Head of caudate nucleus (tissue), 42 donors: Measurements from ENCODE around the gene NUP210L.
"Not testable (repeated sequence)": the region's sequence is repeated elsewhere in the genome, so short reads cannot be mapped to it uniquely, and the experiment has no call there.

Experiments
- DNase-seq, 42 donors: peaks; one replicate each; pipeline versions ENCODE4 v3.0.0 to v3.0.0-alpha.2; 2020 to 2021; ENCODE audit warnings: mixed read lengths in 7 of 42
- intact Hi-C: fragments of 100-400 bp; cut with DNase I; formaldehyde crosslinking; loops from one replicate; pipeline ENCODE4 v1.15.0; 2022

Gene NUP210L

GRCh38 chr1:154014154-154014907, 140.5 kb downstream of the NUP210L start:
- intact Hi-C loops: no loop called here
- no peak for DNase-seq

DNA sequence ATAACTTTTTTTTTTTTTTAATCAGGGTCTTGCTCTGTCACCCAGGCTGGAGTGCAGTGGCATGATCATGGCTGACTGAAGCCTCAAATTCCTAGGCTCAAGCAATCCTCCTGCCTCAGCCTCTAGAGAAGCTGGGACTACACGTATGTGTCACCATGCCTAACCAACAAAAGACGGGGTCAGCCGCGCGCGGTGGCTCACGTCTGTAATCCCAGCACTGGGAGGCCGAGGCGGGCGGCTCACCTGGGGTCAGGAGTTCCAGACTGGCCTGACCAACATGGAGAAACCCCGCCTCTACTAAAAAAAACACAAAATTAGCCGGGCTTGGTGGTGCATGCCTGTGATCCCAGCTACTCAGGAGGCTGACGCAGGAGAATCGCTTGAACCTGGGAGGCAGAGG, 142.3 kb downstream of the NUP210L start:
- intact Hi-C loops: not testable (repeated sequence)
- DNase-seq: peak in 1 of 42 donors; percentile 18

GRCh38 chr1:154012129-154012528, 142.7 kb downstream of the NUP210L start:
- DNase-seq: no peak

GRCh38 chr1:154006136-154006535, 148.7 kb downstream of the NUP210L start:
- intact Hi-C loops: no loop called here

More at GRCh38 chr1:154012129-154012528, 142.7 kb downstream of the NUP210L start:
- intact Hi-C loops: no loop called here

DNA sequence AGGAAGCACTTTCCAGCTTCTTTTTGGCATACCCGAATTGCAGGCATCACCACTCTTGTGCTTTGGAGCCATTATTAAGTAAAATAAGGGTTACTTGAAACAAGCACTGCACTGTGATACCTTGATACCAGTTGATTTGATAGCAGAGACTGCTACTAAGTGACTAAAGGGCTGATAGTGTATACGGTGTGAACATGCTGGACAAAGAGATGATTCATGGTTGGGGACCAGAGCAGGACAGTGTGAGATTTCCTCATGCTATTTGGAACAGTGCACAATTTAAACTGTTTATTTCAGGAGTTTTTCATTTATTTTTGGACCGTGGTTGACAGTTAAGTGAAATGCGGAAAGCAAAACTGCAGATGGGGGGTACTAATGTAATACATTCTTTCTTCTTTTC, 154.5 kb downstream of the NUP210L start:
- intact Hi-C loops: no loop called here
- DNase-seq: no peak

More at GRCh38 chr1:154006136-154006535, 148.7 kb downstream of the NUP210L start:
- no peak for DNase-seq

- intact Hi-C loops, DNase-seq: not testable (repeated sequence)
Observed at GRCh38 chr1:153996882-153997281, 158.0 kb downstream of the NUP210L start.

GRCh38 chr1:153995640-153996039, 159.2 kb downstream of the NUP210L start:
- intact Hi-C loops: no loop called here

GRCh38 chr1:153995202-153995601, 159.7 kb downstream of the NUP210L start:
- no peak for DNase-seq
- intact Hi-C loops: no loop called here

More at GRCh38 chr1:153995640-153996039, 159.2 kb downstream of the NUP210L start:
- DNase-seq: no peak

- DNase-seq: peak in 7 of 42 donors; percentile 28 to 66 (median 47)
- intact Hi-C loops: no loop called here
Observed at GRCh38 chr1:153991806-153992205, 163.1 kb downstream of the NUP210L start.

DNA sequence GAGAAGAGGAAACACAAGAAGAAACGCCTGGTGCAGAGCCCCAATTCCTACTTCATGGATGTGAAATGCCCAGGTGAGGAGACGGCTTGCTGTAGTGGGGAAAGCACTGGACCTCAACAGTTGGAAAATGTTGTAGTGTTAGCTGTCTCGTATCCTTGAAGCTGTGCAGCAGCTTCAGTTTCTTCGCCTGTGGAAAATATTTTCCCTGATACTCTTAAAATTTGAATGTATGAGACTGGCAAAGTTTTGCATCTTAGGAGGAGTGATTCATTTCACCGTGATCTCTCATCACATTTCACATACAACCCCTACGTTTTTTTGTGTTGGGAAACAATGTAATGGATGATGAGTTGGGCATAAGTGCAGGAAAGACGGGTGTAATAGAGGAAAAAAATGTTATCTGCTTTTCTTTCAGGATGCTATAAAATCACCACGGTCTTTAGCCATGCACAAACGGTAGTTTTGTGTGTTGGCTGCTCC, 163.7 kb downstream of the NUP210L start:
- intact Hi-C loops: no loop called here
- DNase-seq: no peak

GRCh38 chr1:153990468-153991150, 164.3 kb downstream of the NUP210L start, which contains the start of gene RPS27:
RPS27 (plus strand) TSS chr1:153990762; CDS start chr1:153990797, 35 bp downstream.
- DNase-seq: peak; percentile 73 to 97 (median 90)
- intact Hi-C loops: no loop called here

DNA sequence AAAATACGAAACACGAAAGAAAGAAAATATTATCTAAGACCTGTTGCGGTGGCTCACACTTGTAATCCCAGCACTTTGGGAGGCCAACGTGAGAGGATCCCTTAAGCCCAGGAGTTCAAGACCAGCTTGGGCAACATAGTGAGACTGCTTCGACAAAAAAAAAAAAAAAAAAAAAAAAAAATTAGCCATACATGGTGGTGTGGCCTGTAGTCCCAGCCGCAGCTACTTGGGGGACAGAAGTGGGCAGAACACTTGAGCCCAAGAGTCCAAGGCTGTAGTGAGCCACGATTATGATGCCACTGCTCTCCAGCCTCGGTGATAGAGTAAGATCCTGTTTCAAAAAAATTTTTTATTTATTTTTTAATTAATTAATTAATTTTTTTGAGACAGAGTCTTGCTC, 167.3 kb downstream of the NUP210L start:
- intact Hi-C loops: loop anchor here (5.0 to 10.0 kb wide), 2 partner anchors 190 to 473 kb away; no protein-coding TSS in a partner anchor

GRCh38 chr1:153985941-153986761, 168.7 kb downstream of the NUP210L start, which contains the start of gene RAB13:
RAB13 (minus strand) TSS chr1:153986339; CDS start chr1:153986236, 103 bp downstream.
- intact Hi-C loops: loop anchor here (5.0 to 10.0 kb wide), 2 partner anchors 189 to 471 kb away; no protein-coding TSS in a partner anchor
- DNase-seq: peak in 40 of 42 donors; percentile 45 to 87 (median 69)

More for the DNA sequence above, 167.3 kb downstream of the NUP210L start:
- no peak for DNase-seq

DNA sequence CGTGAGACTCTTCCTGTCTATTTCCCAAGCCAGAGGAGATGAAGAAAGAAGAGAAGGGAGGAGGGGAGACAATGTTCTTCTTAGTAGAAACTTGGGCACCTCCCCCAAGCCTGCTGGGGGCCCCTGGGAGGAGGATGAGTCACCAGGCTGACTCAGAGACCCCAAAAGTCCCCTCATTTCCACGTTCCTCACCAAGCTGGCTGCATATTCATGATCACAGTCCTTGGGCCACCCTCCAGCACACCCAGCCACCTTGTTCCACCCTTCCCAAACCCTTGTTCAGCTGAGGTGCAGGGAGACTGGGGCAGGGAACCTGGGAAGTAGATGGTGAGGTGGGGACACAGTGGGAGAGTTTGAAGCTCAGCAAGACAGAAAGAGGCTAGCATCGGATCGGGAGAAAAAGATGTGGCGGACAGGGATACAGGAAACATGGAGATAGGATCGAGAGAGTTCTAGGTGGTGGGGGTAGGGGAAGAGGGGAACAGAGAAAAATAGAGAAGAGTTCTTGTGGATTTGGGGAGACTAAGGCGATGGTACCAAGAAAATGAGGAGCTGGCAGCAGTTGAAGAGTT, 169.4 kb downstream of the NUP210L start:
- intact Hi-C loops: loop anchor here (5.0 to 10.0 kb wide), 2 partner anchors 188 to 471 kb away; no protein-coding TSS in a partner anchor
- DNase-seq: peak in 5 of 42 donors; percentile 26 to 73 (median 40)

- no peak for DNase-seq
- intact Hi-C loops: loop anchor here (5.0 to 10.0 kb wide), 2 partner anchors 302 to 470 kb away; no protein-coding TSS in a partner anchor
Observed at GRCh38 chr1:153984123-153984894, 170.6 kb downstream of the NUP210L start.

GRCh38 chr1:153981735-153982134, 173.1 kb downstream of the NUP210L start:
- not testable (repeated sequence) for DNase-seq
- intact Hi-C loops: loop anchor here (5.0 to 10.0 kb wide), 2 partner anchors 299 to 467 kb away; no protein-coding TSS in a partner anchor

DNA sequence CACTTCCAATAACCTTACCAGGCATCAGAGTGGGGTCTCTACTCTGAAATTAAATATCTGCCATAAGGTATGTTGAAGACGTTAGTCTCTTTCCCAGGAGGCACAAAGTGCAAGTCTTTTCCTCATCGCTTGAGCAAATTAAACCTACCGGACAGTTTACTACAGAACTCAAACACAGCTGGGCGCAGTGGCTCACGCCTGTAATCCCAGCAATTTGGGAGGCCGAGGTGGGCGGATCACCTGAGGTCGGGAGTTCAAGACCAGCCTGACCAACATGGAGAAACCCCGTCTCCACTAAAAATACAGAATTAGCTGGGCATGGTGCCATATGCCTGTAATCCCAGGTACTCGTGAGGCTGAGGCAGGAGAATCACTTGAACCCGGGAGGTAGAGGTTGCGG, 175.8 kb downstream of the NUP210L start:
- DNase-seq, intact Hi-C loops: not testable (repeated sequence)
